Measurements from ENCODE around the gene CCDC188.

The CCDC188 gene

DNA sequence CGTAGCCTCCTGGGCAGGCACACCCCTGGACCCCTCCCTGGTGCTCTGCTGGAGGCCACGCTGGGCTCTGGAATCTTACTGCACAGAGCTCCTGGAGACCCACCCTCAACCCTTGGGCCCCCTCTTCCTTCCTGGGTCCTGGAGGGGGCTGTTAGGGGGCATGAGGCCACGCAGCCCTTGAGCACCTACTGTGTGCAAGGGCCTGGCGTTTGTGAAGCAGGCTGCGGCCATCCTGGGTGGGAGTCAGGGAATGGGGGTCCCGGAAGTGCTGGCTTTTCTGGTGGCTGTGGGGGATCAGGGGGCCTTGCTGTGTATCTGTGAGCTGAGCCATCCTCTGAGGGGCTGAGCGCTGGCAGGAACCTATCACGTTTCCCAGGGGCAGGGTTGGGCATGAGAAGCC, 40.9 kb upstream of the CCDC188 start:
- no peak overlapping the region for H3K4ac ChIP-seq (ENCODE audit: low read length)
- WGBS, 2 donors (ENCODE audit: extremely low coverage in 2 of 2, insufficient read length in 2 of 2, insufficient replicate concordance in 1 of 2) = no CpG with 5 or more reads among the region's 8 CpGs
- H3K9ac ChIP-seq (ENCODE audit: low read depth, low read length, poor library complexity) = peak overlapping the region; percentile 72
- H2AFZ ChIP-seq (ENCODE audit: low read length) = no peak overlapping the region
- H3K14ac ChIP-seq (ENCODE audit: low read length) = peak overlapping the region; percentile 47
- H2BK120ac ChIP-seq (ENCODE audit: low read depth, low read length) = no peak overlapping the region
- H3K79me1 ChIP-seq (ENCODE audit: low read depth, low read length) = peaks cover 3% of the 10 kb centered on the region
- peak overlapping the region; percentile 80 for H3K23ac ChIP-seq (ENCODE audit: low read depth, low read length, poor library complexity)
- H3K9me3 ChIP-seq (replicated peaks in 1 of 2; ENCODE audit: control insufficient read depth in 2 of 2, insufficient read depth in 1 of 2, low read depth in 1 of 2, low read length in 2 of 2) = no peaks in the 10 kb centered on the region
- no peak overlapping the region for H4K8ac ChIP-seq (ENCODE audit: low read depth, low read length)
- peak overlapping the region; percentile 78 for H3K18ac ChIP-seq (ENCODE audit: low read length)
- H4K91ac ChIP-seq (ENCODE audit: low read depth, low read length, poor library complexity) = no peak overlapping the region
- peak overlapping the region; percentile 28 for H2BK15ac ChIP-seq (ENCODE audit: low read length)
- H3K36me3 ChIP-seq (replicated peaks in 1 of 2; ENCODE audit: control insufficient read depth in 2 of 2, insufficient read depth in 2 of 2, low read length in 2 of 2) = no peaks in the 10 kb centered on the region
- H3K4me2 ChIP-seq (ENCODE audit: insufficient read depth, low read length, poor library complexity, severe bottlenecking) = no peak overlapping the region
- no peak overlapping the region for H2BK12ac ChIP-seq (ENCODE audit: low read length)
- H3K4me3 ChIP-seq (ENCODE audit: low read length in 2 of 2) = no peak overlapping the region
- H2AK5ac ChIP-seq (ENCODE audit: low read depth, low read length) = peak overlapping the region; percentile 82
- H3K27ac ChIP-seq (replicated peaks; ENCODE audit: low read length) = no peak overlapping the region
- no peak for DNase-seq (ENCODE audit: low spot score)
- peaks cover 2 to 9% of the 10 kb centered on the region in 2 donors for H3K4me1 ChIP-seq (ENCODE audit: control insufficient read depth in 2 of 2, insufficient read depth in 1 of 2, low read depth in 1 of 2, low read length in 2 of 2)
- peaks cover 0 to 53% (median 0%) of the 10 kb centered on the region in 3 experiments for H3K27me3 ChIP-seq (ENCODE audit: control insufficient read depth in 3 of 3, insufficient read depth in 3 of 3, low read depth in 1 of 3, low read length in 3 of 3)
- no peak overlapping the region for H2BK5ac ChIP-seq (ENCODE audit: low read length)

DNA sequence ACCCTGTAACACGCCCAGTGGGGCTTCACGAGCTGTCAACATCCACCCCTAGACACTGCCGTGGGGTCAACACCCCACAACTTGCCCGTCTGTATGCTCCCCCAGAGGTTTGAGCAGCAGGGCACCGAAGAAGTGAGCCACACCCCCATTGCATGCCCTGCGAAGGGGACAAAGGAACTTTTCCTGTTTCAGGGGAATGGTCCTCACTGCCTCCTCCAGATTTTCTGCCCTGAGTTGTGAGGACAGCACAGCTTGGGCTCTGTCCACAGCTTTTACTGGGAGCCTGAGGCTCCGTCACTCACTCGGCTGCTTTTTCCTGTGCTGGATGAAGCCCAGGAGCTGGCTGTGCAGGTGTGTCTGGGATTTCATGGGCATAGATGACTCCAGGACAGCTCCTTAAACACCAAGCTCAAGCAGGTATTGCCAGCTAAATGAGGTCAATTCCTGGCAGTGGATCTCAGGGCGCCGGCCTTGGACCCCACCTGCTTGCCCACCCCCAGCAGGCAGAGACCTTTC, 40.2 kb upstream of the CCDC188 start:
- H3K27me3 ChIP-seq (ENCODE audit: control insufficient read depth in 3 of 3, insufficient read depth in 3 of 3, low read depth in 1 of 3, low read length in 3 of 3) = peaks cover 0 to 47% (median 0%) of the 10 kb centered on the region in 3 experiments
- no peak overlapping the region for H3K4ac ChIP-seq (ENCODE audit: low read length)
- no peak overlapping the region for H2BK5ac ChIP-seq (ENCODE audit: low read length)
- no peaks in the 10 kb centered on the region for H3K36me3 ChIP-seq (replicated peaks in 1 of 2; ENCODE audit: control insufficient read depth in 2 of 2, insufficient read depth in 2 of 2, low read length in 2 of 2)
- no CpG with 5 or more reads among the region's 10 CpGs for WGBS, 2 donors (ENCODE audit: extremely low coverage in 2 of 2, insufficient read length in 2 of 2, insufficient replicate concordance in 1 of 2)
- no peak overlapping the region for H4K8ac ChIP-seq (ENCODE audit: low read depth, low read length)
- no peak overlapping the region for H3K27ac ChIP-seq (replicated peaks; ENCODE audit: low read length)
- H3K9me3 ChIP-seq (replicated peaks in 1 of 2; ENCODE audit: control insufficient read depth in 2 of 2, insufficient read depth in 1 of 2, low read depth in 1 of 2, low read length in 2 of 2) = no peaks in the 10 kb centered on the region
- peaks cover 0 to 13% of the 10 kb centered on the region in 2 donors for H3K4me1 ChIP-seq (ENCODE audit: control insufficient read depth in 2 of 2, insufficient read depth in 1 of 2, low read depth in 1 of 2, low read length in 2 of 2)
- no peak for DNase-seq (ENCODE audit: low spot score)
- H3K9ac ChIP-seq (ENCODE audit: low read depth, low read length, poor library complexity) = no peak overlapping the region
- no peak overlapping the region for H3K4me3 ChIP-seq (ENCODE audit: low read length in 2 of 2)
- no peak overlapping the region for H3K14ac ChIP-seq (ENCODE audit: low read length)
- H2AK5ac ChIP-seq (ENCODE audit: low read depth, low read length) = no peak overlapping the region
- H2BK12ac ChIP-seq (ENCODE audit: low read length) = no peak overlapping the region
- no peak overlapping the region for H3K4me2 ChIP-seq (ENCODE audit: insufficient read depth, low read length, poor library complexity, severe bottlenecking)
- no peak overlapping the region for H3K18ac ChIP-seq (ENCODE audit: low read length)
- H3K79me1 ChIP-seq (ENCODE audit: low read depth, low read length) = peaks cover 3% of the 10 kb centered on the region
- H2BK120ac ChIP-seq (ENCODE audit: low read depth, low read length) = no peak overlapping the region
- H4K91ac ChIP-seq (ENCODE audit: low read depth, low read length, poor library complexity) = no peak overlapping the region
- peak overlapping the region; percentile 28 for H2BK15ac ChIP-seq (ENCODE audit: low read length)
- no peak overlapping the region for H2AFZ ChIP-seq (ENCODE audit: low read length)
- no peak overlapping the region for H3K23ac ChIP-seq (ENCODE audit: low read depth, low read length, poor library complexity)

DNA sequence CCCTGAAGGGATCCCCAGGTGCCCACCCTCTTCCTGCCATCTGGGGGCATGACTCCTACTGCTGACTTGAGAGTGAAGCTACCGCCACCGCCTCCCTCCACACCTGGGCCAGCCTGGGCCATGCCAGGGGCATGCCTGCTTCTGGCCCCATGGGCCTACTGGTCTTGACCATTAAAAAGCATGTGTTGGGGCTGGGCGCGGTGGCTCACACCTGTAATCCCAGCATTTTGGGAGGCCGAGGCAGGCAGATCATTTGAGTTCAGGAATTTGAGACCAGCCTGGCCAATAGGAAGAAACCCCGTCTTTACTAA, 37.7 kb upstream of the CCDC188 start:
- no peak overlapping the region for H3K4me2 ChIP-seq (ENCODE audit: insufficient read depth, low read length, poor library complexity, severe bottlenecking)
- no peak overlapping the region for H3K4ac ChIP-seq (ENCODE audit: low read length)
- no peak overlapping the region for H3K27ac ChIP-seq (replicated peaks; ENCODE audit: low read length)
- no peaks in the 10 kb centered on the region for H3K36me3 ChIP-seq (replicated peaks in 1 of 2; ENCODE audit: control insufficient read depth in 2 of 2, insufficient read depth in 2 of 2, low read length in 2 of 2)
- no peak overlapping the region for H2BK120ac ChIP-seq (ENCODE audit: low read depth, low read length)
- no CpG with 5 or more reads among the region's 6 CpGs for WGBS, 2 donors (ENCODE audit: extremely low coverage in 2 of 2, insufficient read length in 2 of 2, insufficient replicate concordance in 1 of 2)
- no peak overlapping the region for H3K23ac ChIP-seq (ENCODE audit: low read depth, low read length, poor library complexity)
- H3K79me1 ChIP-seq (ENCODE audit: low read depth, low read length) = peaks cover 3% of the 10 kb centered on the region
- H2AFZ ChIP-seq (ENCODE audit: low read length) = no peak overlapping the region
- H3K18ac ChIP-seq (ENCODE audit: low read length) = no peak overlapping the region
- H2AK5ac ChIP-seq (ENCODE audit: low read depth, low read length) = no peak overlapping the region
- DNase-seq (ENCODE audit: low spot score) = no peak
- peak overlapping the region; percentile 73 for H2BK5ac ChIP-seq (ENCODE audit: low read length)
- H2BK12ac ChIP-seq (ENCODE audit: low read length) = no peak overlapping the region
- no peak overlapping the region for H4K8ac ChIP-seq (ENCODE audit: low read depth, low read length)
- H4K91ac ChIP-seq (ENCODE audit: low read depth, low read length, poor library complexity) = no peak overlapping the region
- peaks cover 0 to 13% of the 10 kb centered on the region in 2 donors for H3K4me1 ChIP-seq (ENCODE audit: control insufficient read depth in 2 of 2, insufficient read depth in 1 of 2, low read depth in 1 of 2, low read length in 2 of 2)
- no peak overlapping the region for H3K14ac ChIP-seq (ENCODE audit: low read length)
- no peaks in the 10 kb centered on the region for H3K9me3 ChIP-seq (replicated peaks in 1 of 2; ENCODE audit: control insufficient read depth in 2 of 2, insufficient read depth in 1 of 2, low read depth in 1 of 2, low read length in 2 of 2)
- no peak overlapping the region for H3K4me3 ChIP-seq (ENCODE audit: low read length in 2 of 2)
- H3K27me3 ChIP-seq (ENCODE audit: control insufficient read depth in 3 of 3, insufficient read depth in 3 of 3, low read depth in 1 of 3, low read length in 3 of 3) = peaks cover 0 to 30% (median 0%) of the 10 kb centered on the region in 3 experiments
- H2BK15ac ChIP-seq (ENCODE audit: low read length) = no peak overlapping the region
- no peak overlapping the region for H3K9ac ChIP-seq (ENCODE audit: low read depth, low read length, poor library complexity)

DNA sequence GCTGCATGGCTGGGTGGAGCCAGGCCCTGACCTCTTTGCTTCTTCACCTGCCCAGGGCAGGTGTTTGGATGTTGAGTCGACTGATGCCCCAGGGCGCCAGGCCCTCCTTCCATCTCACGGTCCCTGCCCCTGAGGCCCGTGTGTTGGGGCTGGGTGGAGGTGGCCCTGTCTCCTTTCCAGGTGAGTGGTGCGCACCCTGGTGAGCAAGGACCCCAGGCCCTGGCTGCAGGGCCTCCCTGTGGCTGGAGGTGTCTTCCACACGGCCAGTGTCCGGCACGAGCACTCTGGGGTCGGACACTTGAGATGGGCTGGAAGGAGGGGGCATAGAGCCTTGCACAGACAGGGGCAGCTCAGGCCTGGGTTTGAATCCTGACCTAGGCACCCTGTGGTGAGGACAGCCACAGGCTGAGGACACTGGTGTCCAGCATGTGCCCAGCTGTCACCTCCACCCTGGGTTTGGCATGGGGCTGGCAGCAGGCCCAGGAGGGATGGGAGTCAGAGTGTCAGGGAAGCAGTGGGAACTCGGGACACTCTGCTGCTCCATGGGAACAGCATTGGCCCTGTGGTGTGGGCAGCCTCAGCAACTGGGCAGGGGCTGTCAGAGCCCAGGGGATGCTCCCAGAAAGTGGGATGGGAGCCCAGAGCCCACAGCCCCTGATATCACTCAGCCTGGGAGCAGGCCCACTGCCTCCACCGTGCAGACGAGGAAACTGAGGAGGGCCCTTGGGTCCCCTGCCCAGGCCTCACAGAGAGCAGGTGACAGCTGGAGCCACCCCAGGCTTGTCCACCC, 37.1 kb upstream of the CCDC188 start:
- Histone ChIP-seq H2AK5ac (ENCODE audit: low read depth, low read length) (peak overlapping the region; percentile 97), H3K18ac (ENCODE audit: low read length) (peak overlapping the region; percentile 79), H4K91ac (ENCODE audit: low read depth, low read length, poor library complexity) (peak overlapping the region; percentile 39), H3K4me2 (ENCODE audit: insufficient read depth, low read length, poor library complexity, severe bottlenecking) (no peak overlapping the region), H2BK5ac (ENCODE audit: low read length) (peak overlapping the region; percentile 73), H3K36me3 (replicated peaks in 1 of 2; ENCODE audit: control insufficient read depth in 2 of 2, insufficient read depth in 2 of 2, low read length in 2 of 2) (no peaks in the 10 kb centered on the region), H3K14ac (ENCODE audit: low read length) (no peak overlapping the region), H4K8ac (ENCODE audit: low read depth, low read length) (peak overlapping the region; percentile 82), H3K27ac (replicated peaks; ENCODE audit: low read length) (no peak overlapping the region), H3K4me1 (ENCODE audit: control insufficient read depth in 2 of 2, insufficient read depth in 1 of 2, low read depth in 1 of 2, low read length in 2 of 2) (peaks cover 0 to 13% of the 10 kb centered on the region in 2 donors), H2BK12ac (ENCODE audit: low read length) (peak overlapping the region; percentile 99), H2BK120ac (ENCODE audit: low read depth, low read length) (no peak overlapping the region), H3K23ac (ENCODE audit: low read depth, low read length, poor library complexity) (peak overlapping the region; percentile 87), H2BK15ac (ENCODE audit: low read length) (peak overlapping the region; percentile 27), H3K4me3 (ENCODE audit: low read length in 2 of 2) (no peak overlapping the region), H3K9ac (ENCODE audit: low read depth, low read length, poor library complexity) (no peak overlapping the region), H3K27me3 (ENCODE audit: control insufficient read depth in 3 of 3, insufficient read depth in 3 of 3, low read depth in 1 of 3, low read length in 3 of 3) (peaks cover 0 to 25% (median 0%) of the 10 kb centered on the region in 3 experiments), H3K4ac (ENCODE audit: low read length) (no peak overlapping the region), H3K9me3 (replicated peaks in 1 of 2; ENCODE audit: control insufficient read depth in 2 of 2, insufficient read depth in 1 of 2, low read depth in 1 of 2, low read length in 2 of 2) (no peaks in the 10 kb centered on the region), H3K79me1 (ENCODE audit: low read depth, low read length) (peaks cover 3% of the 10 kb centered on the region), H2AFZ (ENCODE audit: low read length) (no peak overlapping the region)
- no CpG with 5 or more reads among the region's 12 CpGs for WGBS, 2 donors (ENCODE audit: extremely low coverage in 2 of 2, insufficient read length in 2 of 2, insufficient replicate concordance in 1 of 2)
- DNase-seq (ENCODE audit: low spot score) = no peak

Data from neuronal stem cell (in vitro differentiated cells).